Body of pancreas (tissue), 4 donors: ENCODE results near the gene PRKG1. TPM values are rescaled to one million over a fixed set of nuclear protein-coding genes. Genes with fewer than 3 reads are reported as not detected.

ENCODE experiments used
- ATAC-seq: fragments of 150-250 bp; one replicate; pipeline ENCODE4 v1.9.1; 2016
- DNase-seq, 4 donors: peaks; one replicate each; pipeline ENCODE4 v3.0.0-alpha.2; 2019
- H3K27ac ChIP-seq, 4 donors: fragments of 200-600 bp; sonication (generic); 1 replicate in 3 of 4; 2 replicates in 1 of 4; pipeline versions ENCODE4 v1.5.1 to v1.6.1; 2016 to 2019; ENCODE audit warnings: mild to moderate bottlenecking in 1 of 4, mixed read lengths in 1 of 4, moderate library complexity in 1 of 4
- H3K27me3 ChIP-seq, 2 donors: fragments of 200-600 bp; sonication (generic); one replicate each; pipeline ENCODE4 v1.6.0; 2016; ENCODE audit warnings: mild to moderate bottlenecking in 1 of 2
- H3K36me3 ChIP-seq, 2 donors: fragments of 200-600 bp; sonication (generic); replicated peaks in 1 of 2; 2 replicates each; pipeline ENCODE4 v1.5.1; 2016; ENCODE audit warnings: low read depth in 2 of 2; ENCODE audit not compliant: insufficient read depth in 1 of 2
- H3K4me1 ChIP-seq: fragments of 200-600 bp; sonication (generic); one replicate; pipeline ENCODE4 v1.6.0; 2016
- H3K4me3 ChIP-seq, 2 donors: fragments of 200-600 bp; sonication (generic); 1 replicate in 1 of 2; 2 replicates in 1 of 2; pipeline ENCODE4 v1.5.1; 2016 to 2019
- H3K9me3 ChIP-seq, 3 donors: fragments of 200-600 bp; sonication (generic); 1 replicate in 2 of 3; 2 replicates in 1 of 3; pipeline ENCODE4 v1.5.1; 2016
- CTCF ChIP-seq, 7 experiments: fragments of 450-650 bp in 4 of 7; fragments of 200-600 bp in 3 of 7; sonication (generic) in 3 of 7; IDR thresholded peaks; one replicate each; pipeline ENCODE4 v1.5.1; 2016 to 2019; ENCODE audit warnings: antibody characterized with exemption in 7 of 7
- POLR2A ChIP-seq, 3 donors: fragments of 450-650 bp; IDR thresholded peaks; one replicate each; pipeline ENCODE4 v1.6.1; 2016; ENCODE audit warnings: antibody characterized with exemption in 3 of 3, mild to moderate bottlenecking in 2 of 3
- WGBS, 2 donors: methylation state at CpG; one replicate each; pipeline ENCODE4 v1.1.5; 2017; 5-methylcytosine and 5-hydroxymethylcytosine counted together
- intact Hi-C: fragments of 100-400 bp; cut with DNase I; formaldehyde crosslinking; loops from one replicate; pipeline ENCODE4 v1.15.1; 2023
- total RNA-seq, 2 donors: library from RNA; depleted of rRNA; stranded (reverse); fragments of >200 nt; gene quantifications; one replicate each; pipeline ENCODE4 v1.1.0, GENCODE V29; 2016

The PRKG1 gene
- total RNA-seq, 2 donors from 2014 or later, result 14.2 to 18.9 TPM

DNA sequence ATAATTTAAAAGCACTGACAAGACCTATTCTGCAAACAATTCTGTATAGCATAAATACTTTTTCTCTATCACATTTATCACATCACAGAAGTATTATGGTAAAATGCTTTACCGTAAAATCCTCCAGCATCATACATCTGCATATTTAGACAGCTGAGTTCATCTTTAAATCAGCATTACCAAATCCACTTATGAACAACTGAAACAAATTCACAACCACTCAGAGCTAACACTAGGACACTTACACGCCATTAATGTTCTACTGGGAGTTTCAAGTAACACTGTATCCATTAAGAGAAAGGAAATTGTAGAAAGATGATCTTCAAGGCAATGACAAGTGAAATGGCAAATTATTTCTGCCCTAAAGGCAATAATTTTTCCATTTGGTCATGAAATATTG is 1134.1 kb downstream of the PRKG1 start:
- 88 to 96% methylated on average over 2 of the region's 2 CpGs for WGBS, 2 donors
- ATAC-seq (no peak), DNase-seq (no peak)
- H3K4me1 ChIP-seq, result peaks cover 15% of the 10 kb centered on the region
- H3K27ac ChIP-seq, result no peak overlapping the region
- no peaks in the 10 kb centered on the region for H3K36me3 ChIP-seq
- no peak for TF ChIP-seq POLR2A (IDR thresholded peaks at IDR 0.05)
- TF ChIP-seq CTCF (IDR thresholded peaks at IDR 0.05), result no peak
- H3K9me3 ChIP-seq, result no peaks in the 10 kb centered on the region
- no peaks in the 10 kb centered on the region for H3K27me3 ChIP-seq
- no peak overlapping the region for H3K4me3 ChIP-seq
- intact Hi-C loops, result no loop called here

GRCh38 chr10:52210161-52210560 is 1135.9 kb downstream of the PRKG1 start:
- Histone ChIP-seq H3K27me3 (no peaks in the 10 kb centered on the region), H3K9me3 (no peaks in the 10 kb centered on the region), H3K4me1 (peaks cover 25% of the 10 kb centered on the region), H3K4me3 (no peak overlapping the region), H3K27ac (no peak overlapping the region), H3K36me3 (no peaks in the 10 kb centered on the region)
- no peak for DNase-seq
- no peak for TF ChIP-seq POLR2A (IDR thresholded peaks at IDR 0.05)
- TF ChIP-seq CTCF (IDR thresholded peaks at IDR 0.05), result no peak
- no peak for ATAC-seq
- intact Hi-C loops, result no loop called here
- 77 to 84% methylated on average over 6 of the region's 6 CpGs for WGBS, 2 donors

DNA sequence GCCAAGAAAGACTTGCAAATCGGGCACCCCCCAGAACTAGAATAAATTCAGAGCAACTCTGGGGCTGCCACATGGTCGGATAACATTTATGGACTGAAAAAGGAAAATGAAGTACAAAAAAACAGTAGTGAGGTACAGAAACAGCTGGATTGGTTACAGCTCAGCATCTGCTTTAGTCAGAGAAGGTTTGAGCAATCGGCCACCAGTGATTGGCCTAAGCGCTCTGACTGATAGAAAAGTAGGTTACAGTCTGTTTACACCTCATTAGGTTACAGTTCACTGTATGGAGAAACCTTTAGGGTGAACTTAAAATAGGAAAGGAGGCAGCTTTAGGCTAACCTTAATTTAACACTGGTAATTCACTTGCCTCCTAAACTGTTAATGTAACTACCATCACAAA is 1137.8 kb downstream of the PRKG1 start:
- 38 to 40% methylated on average over 4 of the region's 4 CpGs for WGBS, 2 donors
- ATAC-seq (peak; percentile 62), DNase-seq (peak in 3 of 4 donors; percentile 53 to 60 (median 59))
- no peaks in the 10 kb centered on the region for H3K36me3 ChIP-seq
- H3K27ac ChIP-seq, result peak overlapping the region; percentile 54 to 85 (median 75)
- intact Hi-C loops, result no loop called here
- no peak for TF ChIP-seq POLR2A (IDR thresholded peaks at IDR 0.05)
- TF ChIP-seq CTCF (IDR thresholded peaks at IDR 0.05), result no peak
- no peaks in the 10 kb centered on the region for H3K9me3 ChIP-seq
- H3K27me3 ChIP-seq, result no peaks in the 10 kb centered on the region
- H3K4me1 ChIP-seq, result peaks cover 25% of the 10 kb centered on the region
- no peak overlapping the region for H3K4me3 ChIP-seq

DNA sequence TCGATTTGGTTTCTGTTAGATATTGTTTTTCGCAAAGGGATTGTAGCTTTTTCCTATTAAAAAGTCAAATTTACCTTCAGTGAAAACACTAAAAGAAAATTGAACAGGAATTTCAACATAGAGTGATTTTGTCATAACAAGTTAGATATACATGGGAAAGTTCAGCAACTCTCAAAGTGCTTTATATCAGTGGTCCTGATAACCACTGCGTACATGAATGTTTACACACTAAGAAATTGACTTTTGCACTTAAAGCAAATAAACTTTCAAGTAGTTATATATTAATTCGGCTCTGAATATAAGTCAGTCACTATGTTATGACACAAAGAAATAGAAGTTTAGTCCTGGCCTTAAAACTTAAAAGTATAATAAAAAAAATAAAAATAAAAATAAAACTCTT is 1138.5 kb downstream of the PRKG1 start:
- no peak overlapping the region for H3K4me3 ChIP-seq
- no peaks in the 10 kb centered on the region for H3K9me3 ChIP-seq
- H3K27me3 ChIP-seq, result no peaks in the 10 kb centered on the region
- no peaks in the 10 kb centered on the region for H3K36me3 ChIP-seq
- no peak for TF ChIP-seq CTCF (IDR thresholded peaks at IDR 0.05)
- TF ChIP-seq POLR2A (IDR thresholded peaks at IDR 0.05), result no peak
- peak; percentile 86 for ATAC-seq
- H3K4me1 ChIP-seq, result peaks cover 25% of the 10 kb centered on the region
- no peak for DNase-seq
- H3K27ac ChIP-seq, result peak overlapping the region; percentile 54 to 85 (median 75)
- 10 to 21% methylated on average over 4 of the region's 4 CpGs for WGBS, 2 donors
- intact Hi-C loops, result no loop called here

- no peak overlapping the region for H3K4me3 ChIP-seq
- H3K36me3 ChIP-seq, result no peaks in the 10 kb centered on the region
- ATAC-seq, result peak; percentile 58
- TF ChIP-seq CTCF (IDR thresholded peaks at IDR 0.05), result no peak
- TF ChIP-seq POLR2A (IDR thresholded peaks at IDR 0.05), result no peak
- H3K27me3 ChIP-seq, result no peaks in the 10 kb centered on the region
- peak; percentile 27 to 50 (median 31) for DNase-seq
- H3K4me1 ChIP-seq, result peaks cover 25% of the 10 kb centered on the region
- intact Hi-C loops, result no loop called here
- no peaks in the 10 kb centered on the region for H3K9me3 ChIP-seq
- 17 to 25% methylated on average over 3 of the region's 3 CpGs for WGBS, 2 donors
- peak overlapping the region; percentile 65 to 85 (median 75) for H3K27ac ChIP-seq
These were observed 1139.0 kb downstream of the PRKG1 start for GRCh38 chr10:52213321-52213752.
